ENCODE data around the gene ADAMTS12. TPM values are rescaled to one million over a fixed set of nuclear protein-coding genes. Genes with fewer than 3 reads are reported as not detected.

Gene ADAMTS12
- total and polyA plus RNA-seq, 2 experiments from 2014 or later = 7.8 to 11.5 TPM

DNA sequence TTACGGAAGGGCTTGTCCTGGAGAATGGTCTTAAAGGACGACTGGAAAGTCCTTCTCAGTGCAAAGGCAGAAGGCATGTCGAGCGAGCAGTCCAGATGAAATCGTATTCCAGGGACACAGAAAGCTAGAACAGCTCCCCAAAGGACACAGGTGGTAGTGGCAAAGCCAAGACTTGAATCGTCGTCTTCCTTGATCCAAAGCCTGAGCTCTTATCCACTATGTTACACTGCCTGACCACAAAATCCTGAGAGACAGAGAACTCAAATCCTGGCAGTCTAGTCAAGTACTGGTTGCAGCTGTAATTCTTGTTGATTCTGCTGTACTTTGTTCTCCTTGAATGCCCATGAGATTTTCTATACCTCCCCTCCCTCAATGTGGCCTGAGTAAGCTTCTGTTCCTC, 252.3 kb downstream of the ADAMTS12 start:
- H3K9ac ChIP-seq = no peak overlapping the region
- in situ Hi-C loops (cut with MboI) = no loop called here
- H3K9me2 ChIP-seq (ENCODE audit: insufficient read depth) = no peaks in the 10 kb centered on the region
- no peaks in the 10 kb centered on the region for H3K36me3 ChIP-seq (ENCODE audit: low read depth)
- H3K27me3 ChIP-seq (replicated peaks; ENCODE audit: insufficient read depth) = no peaks in the 10 kb centered on the region
- TF ChIP-seq EZH2phosphoT487 (IDR thresholded peaks at IDR 0.05; ENCODE audit: insufficient read depth, low read depth) (no peak), EZH2 (IDR thresholded peaks at IDR 0.05; ENCODE audit: insufficient read depth, poor library complexity, severe bottlenecking) (no peak)
- H2AFZ ChIP-seq = no peak overlapping the region
- H3K4me1 ChIP-seq (ENCODE audit: insufficient read depth) = no peaks in the 10 kb centered on the region
- H3K79me2 ChIP-seq (ENCODE audit: insufficient read depth) = no peaks in the 10 kb centered on the region
- H3K4me3 ChIP-seq = no peak overlapping the region
- H3K4me2 ChIP-seq (ENCODE audit: unreplicated experiment) = no peak overlapping the region
- 85 to 93% methylated on average over 7 of the region's 7 CpGs for WGBS, 2 experiments (ENCODE audit: low coverage in 1 of 2, low lambda C conversion rate in 2 of 2, missing lambda C conversion rate in 2 of 2)
- H3F3A ChIP-seq (ENCODE audit: insufficient read depth) = no peaks in the 10 kb centered on the region
- DNase-seq = no peak
- H3K27ac ChIP-seq = no peak overlapping the region
- no peaks in the 10 kb centered on the region for H4K20me1 ChIP-seq (ENCODE audit: insufficient read depth)
- no peaks in the 10 kb centered on the region for H3K9me3 ChIP-seq (ENCODE audit: low read depth)

- Histone ChIP-seq H3K79me2 (ENCODE audit: insufficient read depth) (no peaks in the 10 kb centered on the region), H3K4me3 (no peak overlapping the region), H3K9me2 (ENCODE audit: insufficient read depth) (no peaks in the 10 kb centered on the region), H3K36me3 (ENCODE audit: low read depth) (no peaks in the 10 kb centered on the region), H3K9ac (no peak overlapping the region), H3K27ac (no peak overlapping the region), H3K9me3 (ENCODE audit: low read depth) (no peaks in the 10 kb centered on the region), H4K20me1 (ENCODE audit: insufficient read depth) (no peaks in the 10 kb centered on the region), H3K4me1 (ENCODE audit: insufficient read depth) (no peaks in the 10 kb centered on the region), H3F3A (ENCODE audit: insufficient read depth) (no peaks in the 10 kb centered on the region), H3K27me3 (replicated peaks; ENCODE audit: insufficient read depth) (no peaks in the 10 kb centered on the region), H2AFZ (no peak overlapping the region), H3K4me2 (ENCODE audit: unreplicated experiment) (no peak overlapping the region)
- in situ Hi-C loops (cut with MboI) = no loop called here
- no peak for TF ChIP-seq EZH2phosphoT487 (IDR thresholded peaks at IDR 0.05; ENCODE audit: insufficient read depth, low read depth)
- no peak for TF ChIP-seq EZH2 (IDR thresholded peaks at IDR 0.05; ENCODE audit: insufficient read depth, poor library complexity, severe bottlenecking)
- 79% methylated on average over 3 of the region's 3 CpGs for WGBS, 2 experiments (ENCODE audit: low coverage in 1 of 2, low lambda C conversion rate in 2 of 2, missing lambda C conversion rate in 2 of 2)
- no peak for DNase-seq
Observed at GRCh38 chr5:33637011-33637410, 254.8 kb downstream of the ADAMTS12 start.

GRCh38 chr5:33635582-33635981, 256.2 kb downstream of the ADAMTS12 start:
- Histone ChIP-seq H3K27ac (no peak overlapping the region), H4K20me1 (ENCODE audit: insufficient read depth) (no peaks in the 10 kb centered on the region), H3K4me3 (no peak overlapping the region), H3K79me2 (ENCODE audit: insufficient read depth) (no peaks in the 10 kb centered on the region), H3K27me3 (replicated peaks; ENCODE audit: insufficient read depth) (no peaks in the 10 kb centered on the region), H3K4me1 (ENCODE audit: insufficient read depth) (no peaks in the 10 kb centered on the region), H2AFZ (no peak overlapping the region), H3F3A (ENCODE audit: insufficient read depth) (no peaks in the 10 kb centered on the region), H3K9me3 (ENCODE audit: low read depth) (no peaks in the 10 kb centered on the region), H3K9me2 (ENCODE audit: insufficient read depth) (no peaks in the 10 kb centered on the region), H3K4me2 (ENCODE audit: unreplicated experiment) (no peak overlapping the region), H3K9ac (no peak overlapping the region), H3K36me3 (ENCODE audit: low read depth) (no peaks in the 10 kb centered on the region)
- no peak for DNase-seq
- in situ Hi-C loops (cut with MboI) = no loop called here
- TF ChIP-seq EZH2phosphoT487 (IDR thresholded peaks at IDR 0.05; ENCODE audit: insufficient read depth, low read depth) (no peak), EZH2 (IDR thresholded peaks at IDR 0.05; ENCODE audit: insufficient read depth, poor library complexity, severe bottlenecking) (no peak)
- 77 to 86% methylated on average over 3 of the region's 3 CpGs for WGBS, 2 experiments (ENCODE audit: low coverage in 1 of 2, low lambda C conversion rate in 2 of 2, missing lambda C conversion rate in 2 of 2)

GRCh38 chr5:33633699-33634098, 258.1 kb downstream of the ADAMTS12 start:
- H3K9me2 ChIP-seq (ENCODE audit: insufficient read depth) = no peaks in the 10 kb centered on the region
- no peaks in the 10 kb centered on the region for H3K27me3 ChIP-seq (replicated peaks; ENCODE audit: insufficient read depth)
- H4K20me1 ChIP-seq (ENCODE audit: insufficient read depth) = no peaks in the 10 kb centered on the region
- no peaks in the 10 kb centered on the region for H3K4me1 ChIP-seq (ENCODE audit: insufficient read depth)
- no peak overlapping the region for H3K9ac ChIP-seq
- no peak overlapping the region for H3K27ac ChIP-seq
- H3K79me2 ChIP-seq (ENCODE audit: insufficient read depth) = no peaks in the 10 kb centered on the region
- no peaks in the 10 kb centered on the region for H3K9me3 ChIP-seq (ENCODE audit: low read depth)
- H3K4me2 ChIP-seq (ENCODE audit: unreplicated experiment) = no peak overlapping the region
- H2AFZ ChIP-seq = no peak overlapping the region
- DNase-seq = no peak
- TF ChIP-seq EZH2 (IDR thresholded peaks at IDR 0.05; ENCODE audit: insufficient read depth, poor library complexity, severe bottlenecking) (no peak), EZH2phosphoT487 (IDR thresholded peaks at IDR 0.05; ENCODE audit: insufficient read depth, low read depth) (no peak)
- no peaks in the 10 kb centered on the region for H3K36me3 ChIP-seq (ENCODE audit: low read depth)
- no peaks in the 10 kb centered on the region for H3F3A ChIP-seq (ENCODE audit: insufficient read depth)
- in situ Hi-C loops (cut with MboI) = no loop called here
- H3K4me3 ChIP-seq = no peak overlapping the region
- 98 to 99% methylated on average over 2 of the region's 2 CpGs for WGBS, 2 experiments (ENCODE audit: low coverage in 1 of 2, low lambda C conversion rate in 2 of 2, missing lambda C conversion rate in 2 of 2)

GRCh38 chr5:33631786-33632185, 260.0 kb downstream of the ADAMTS12 start:
- Histone ChIP-seq H3K79me2 (ENCODE audit: insufficient read depth) (no peaks in the 10 kb centered on the region), H3K9me3 (ENCODE audit: low read depth) (no peaks in the 10 kb centered on the region), H3K27ac (no peak overlapping the region), H4K20me1 (ENCODE audit: insufficient read depth) (no peaks in the 10 kb centered on the region), H3K27me3 (replicated peaks; ENCODE audit: insufficient read depth) (no peaks in the 10 kb centered on the region), H3K9ac (no peak overlapping the region), H3K36me3 (ENCODE audit: low read depth) (no peaks in the 10 kb centered on the region), H3K4me3 (no peak overlapping the region), H3K4me1 (ENCODE audit: insufficient read depth) (no peaks in the 10 kb centered on the region), H3K9me2 (ENCODE audit: insufficient read depth) (no peaks in the 10 kb centered on the region), H2AFZ (no peak overlapping the region), H3F3A (ENCODE audit: insufficient read depth) (no peaks in the 10 kb centered on the region), H3K4me2 (ENCODE audit: unreplicated experiment) (no peak overlapping the region)
- 88 to 90% methylated on average over 1 of the region's 1 CpG for WGBS, 2 experiments (ENCODE audit: low coverage in 1 of 2, low lambda C conversion rate in 2 of 2, missing lambda C conversion rate in 2 of 2)
- in situ Hi-C loops (cut with MboI) = no loop called here
- no peak for TF ChIP-seq EZH2phosphoT487 (IDR thresholded peaks at IDR 0.05; ENCODE audit: insufficient read depth, low read depth)
- no peak for TF ChIP-seq EZH2 (IDR thresholded peaks at IDR 0.05; ENCODE audit: insufficient read depth, poor library complexity, severe bottlenecking)
- peak; percentile 42 for DNase-seq

Data from GM23248 (cell line).